H1 (cell line): Measurements from ENCODE around the gene CRYGN. TPM values are rescaled to one million over a fixed set of nuclear protein-coding genes. Genes with fewer than 3 reads are reported as not detected.

Experiments
- CTCF ChIA-PET: fragments of 300-600 bp; sonication (Branson Sonifier 250); formaldehyde crosslinking; loops from one replicate; lab custom pipeline; 2021; ENCODE audit not compliant: partially characterized antibody; lab: Charles Lee
- POLR2A ChIA-PET: fragments of 300-600 bp; sonication (Branson Sonifier 250); formaldehyde crosslinking; loops from one replicate; lab custom pipeline; 2021; ENCODE audit warnings: inconsistent platforms; ENCODE audit not compliant: partially characterized antibody; lab: Charles Lee
- DNase-seq, 2 experiments: peaks; one replicate each; pipeline versions ENCODE4 v3.0.0 to v3.0.0-alpha.2; 2010 to 2022; ENCODE audit warnings: low spot score in 2 of 2, low read depth in 1 of 2, mixed read lengths in 1 of 2
- FAIRE-seq: peaks from 2 replicates; lab custom pipeline; 2011; peaks lifted over from hg19 to GRCh38; lab: Jason Lieb, UNC
- H2AFZ ChIP-seq: 2 replicates; pipeline ENCODE4 v1.8.1; 2012; ENCODE audit warnings: low read length, inconsistent platforms
- H2AK5ac ChIP-seq: 2 replicates; pipeline ENCODE4 v1.6.1; 2013; ENCODE audit warnings: low read depth, low read length
- H2BK120ac ChIP-seq: replicated peaks from 2 replicates; pipeline ENCODE3; 2013; ENCODE audit warnings: low read depth, low read length, inconsistent platforms
- H2BK12ac ChIP-seq: 2 replicates; pipeline ENCODE4 v1.6.1; 2013; ENCODE audit warnings: low read depth, low read length
- H2BK15ac ChIP-seq: 2 replicates; pipeline ENCODE4 v1.6.1; 2013; ENCODE audit warnings: low read length
- H2BK20ac ChIP-seq: 2 replicates; pipeline ENCODE4 v1.6.1; 2013; ENCODE audit warnings: low read length
- H2BK5ac ChIP-seq: 2 replicates; pipeline ENCODE4 v1.6.1; 2013; ENCODE audit warnings: low read depth, low read length
- H3K14ac ChIP-seq: 2 replicates; pipeline ENCODE4 v1.6.1; 2013; ENCODE audit warnings: inconsistent platforms; ENCODE audit not compliant: insufficient read length
- H3K18ac ChIP-seq: 2 replicates; pipeline ENCODE4 v1.6.1; 2013; ENCODE audit warnings: low read length; ENCODE audit errors: extremely low read depth
- H3K23ac ChIP-seq: 2 replicates; pipeline ENCODE4 v1.6.1; 2013; ENCODE audit warnings: inconsistent platforms; ENCODE audit not compliant: insufficient read length
- H3K23me2 ChIP-seq: 2 replicates; pipeline ENCODE4 v1.6.1; 2013; ENCODE audit warnings: low read depth, low read length
- H3K27ac ChIP-seq: 2 replicates; pipeline ENCODE4 v1.6.1; 2011; ENCODE audit warnings: low read depth, low read length, inconsistent platforms
- H3K27me3 ChIP-seq, 4 experiments: replicated peaks in 1 of 4; 1 replicate in 1 of 4; 2 replicates in 3 of 4; pipeline versions ENCODE4 v1.6.1 to v1.8.1; 2011 to 2013; ENCODE audit warnings: low read length in 3 of 4, mild to moderate bottlenecking in 3 of 4, inconsistent platforms in 2 of 4, mixed read lengths in 2 of 4, moderate library complexity in 1 of 4; ENCODE audit not compliant: control insufficient read depth in 3 of 4, insufficient read depth in 3 of 4; ENCODE audit errors: extremely low read depth in 1 of 4
- H3K36me3 ChIP-seq, 4 experiments: 2 replicates each; pipeline versions ENCODE4 v1.6.1 to v1.8.1; 2011 to 2013; ENCODE audit warnings: mild to moderate bottlenecking in 4 of 4, low read length in 3 of 4, moderate library complexity in 2 of 4, control low read depth in 1 of 4, inconsistent platforms in 1 of 4; ENCODE audit not compliant: insufficient read depth in 4 of 4, control insufficient read depth in 2 of 4
- H3K4ac ChIP-seq: replicated peaks from 2 replicates; pipeline ENCODE3; 2013; ENCODE audit warnings: low read length, low read depth, mixed read lengths, inconsistent platforms; ENCODE audit not compliant: insufficient read length
- H3K4me1 ChIP-seq, 4 experiments: replicated peaks in 1 of 4; 1 replicate in 1 of 4; 2 replicates in 3 of 4; pipeline versions ENCODE4 v1.6.1 to v1.8.1; 2011 to 2013; ENCODE audit warnings: low read length in 3 of 4, inconsistent platforms in 2 of 4, mixed read lengths in 1 of 4; ENCODE audit not compliant: insufficient read depth in 4 of 4, control insufficient read depth in 3 of 4
- H3K4me2 ChIP-seq, 2 experiments: 2 replicates each; pipeline versions ENCODE4 v1.6.1 to v1.8.1; 2011 to 2013; ENCODE audit warnings: low read depth in 2 of 2, low read length in 2 of 2, control low read depth in 1 of 2, inconsistent platforms in 1 of 2, mild to moderate bottlenecking in 1 of 2; ENCODE audit not compliant: insufficient read depth in 1 of 2
- H3K4me3 ChIP-seq, 4 experiments: fragments of 200-600, 300-600 bp in 1 of 4; sonication (generic), shearing (Covaris generic), sonication (Bioruptor Twin) in 1 of 4; 2 replicates each; pipeline versions ENCODE4 v1.5.1 to v1.8.1; 2011 to 2016; ENCODE audit warnings: low read length in 4 of 4, low read depth in 3 of 4, control low read depth in 2 of 4, inconsistent platforms in 2 of 4, mild to moderate bottlenecking in 2 of 4, mixed read lengths in 1 of 4, moderate library complexity in 1 of 4; ENCODE audit not compliant: insufficient read depth in 2 of 4; ENCODE audit errors: extremely low read depth in 1 of 4
- H3K56ac ChIP-seq: replicated peaks from 2 replicates; pipeline ENCODE3; 2013; ENCODE audit warnings: low read depth, mild to moderate bottlenecking, mixed read lengths, low read length, inconsistent platforms; ENCODE audit not compliant: insufficient read length
- H3K79me1 ChIP-seq: 2 replicates; pipeline ENCODE4 v1.6.1; 2013; ENCODE audit warnings: low read depth, low read length, control low read depth
- H3K79me2 ChIP-seq, 2 experiments: 2 replicates each; pipeline versions ENCODE4 v1.6.1 to v1.8.1; 2012 to 2013; ENCODE audit warnings: low read length in 2 of 2, mild to moderate bottlenecking in 2 of 2, inconsistent platforms in 1 of 2; ENCODE audit not compliant: insufficient read depth in 2 of 2, control insufficient read depth in 1 of 2
- H3K9ac ChIP-seq, 4 experiments: replicated peaks in 1 of 4; 1 replicate in 1 of 4; 2 replicates in 3 of 4; pipeline versions ENCODE4 v1.6.1 to v1.8.1; 2011 to 2013; ENCODE audit warnings: low read depth in 3 of 4, low read length in 3 of 4, control low read depth in 2 of 4, mild to moderate bottlenecking in 2 of 4, moderate library complexity in 2 of 4, inconsistent platforms in 1 of 4; ENCODE audit errors: extremely low read depth in 1 of 4
- H3K9me3 ChIP-seq, 2 experiments: 2 replicates each; pipeline versions ENCODE4 v1.6.1 to v1.8.1; 2012 to 2013; ENCODE audit warnings: mild to moderate bottlenecking in 2 of 2, moderate library complexity in 2 of 2, control low read depth in 1 of 2, inconsistent platforms in 1 of 2, low read depth in 1 of 2, low read length in 1 of 2, mixed read lengths in 1 of 2; ENCODE audit not compliant: insufficient read depth in 2 of 2
- H4K20me1 ChIP-seq, 2 experiments: replicated peaks in 1 of 2; 2 replicates each; pipeline versions ENCODE3 to v1.8.1; 2011 to 2013; ENCODE audit warnings: inconsistent platforms in 2 of 2, low read length in 2 of 2, mild to moderate bottlenecking in 1 of 2; ENCODE audit not compliant: insufficient read depth in 2 of 2, control insufficient read depth in 1 of 2
- H4K5ac ChIP-seq: 2 replicates; pipeline ENCODE4 v1.6.1; 2013; ENCODE audit warnings: low read length, low read depth, mixed read lengths, inconsistent platforms; ENCODE audit not compliant: insufficient read length
- H4K8ac ChIP-seq: 2 replicates; pipeline ENCODE4 v1.8.0; 2013; ENCODE audit warnings: mild to moderate bottlenecking, moderate library complexity, low read length, inconsistent platforms; ENCODE audit not compliant: insufficient read depth; ENCODE audit errors: extremely low read depth
- H4K91ac ChIP-seq: replicated peaks from 2 replicates; pipeline ENCODE3; 2013; ENCODE audit warnings: low read length, mixed read lengths, inconsistent platforms; ENCODE audit not compliant: insufficient read length
- CTCF ChIP-seq, 3 experiments: IDR thresholded peaks; 1 replicate in 2 of 3; 2 replicates in 1 of 3; pipeline versions ENCODE4 v1.5.1 to v1.6.1; 2011; ENCODE audit warnings: low read length in 3 of 3, mild to moderate bottlenecking in 3 of 3, inconsistent platforms in 2 of 3, low read depth in 1 of 3, moderate library complexity in 1 of 3; ENCODE audit not compliant: insufficient read depth in 1 of 3; ENCODE audit errors: control extremely low read depth in 1 of 3
- ZNF274 ChIP-seq: IDR thresholded peaks from 2 replicates; pipeline ENCODE4 v1.7.0; 2012; ENCODE audit warnings: low read length, borderline replicate concordance; ENCODE audit errors: extremely low read depth
- WGBS, 2 experiments: shearing (Covaris generic) in 1 of 2; methylation state at CpG; one replicate each; pipeline versions ENCODE4 v1.1.6 to v1.1.7; 2013 to 2015; ENCODE audit warnings: low lambda C conversion rate in 2 of 2, mixed read lengths in 2 of 2, inconsistent platforms in 1 of 2, low coverage in 1 of 2, missing lambda C conversion rate in 1 of 2; ENCODE audit not compliant: insufficient replicate concordance in 2 of 2, insufficient coverage in 1 of 2, insufficient read length in 1 of 2; ENCODE audit errors: extremely low coverage in 1 of 2, missing lambda C conversion rate in 1 of 2; 5-methylcytosine and 5-hydroxymethylcytosine counted together
- polyA plus RNA-seq, 7 experiments: library from polyadenylated mRNA; depleted of rRNA in 3 of 7; stranded (reverse) in 5 of 7; unstranded in 2 of 7; fragments of >200 nt in 5 of 7; fragments of 200-250 nt in 2 of 7; gene quantifications; 1 replicate in 5 of 7; 2 replicates in 1 of 7; 4 replicates in 1 of 7; pipeline versions ENCODE4 v1.2.1 to v1.2.3, GENCODE V29; 2011 to 2013; ENCODE audit warnings: missing spikeins in 2 of 7, mixed read lengths in 2 of 7
- total RNA-seq: library from RNA; stranded (reverse); fragmentation: NEBNext Ultra II Directional; extraction: Animal tissue kit (Norgen Biotek cat#: 25700); gene quantifications from 2 replicates; pipeline ENCODE4 v1.2.1, GENCODE V29; 2021

The CRYGN gene
- total and polyA plus RNA-seq, 2 of the 8 experiments (the other 6 are each of a cell fraction or from before 2014, with no cell fraction given) = 0.98 to 1.6 TPM

DNA sequence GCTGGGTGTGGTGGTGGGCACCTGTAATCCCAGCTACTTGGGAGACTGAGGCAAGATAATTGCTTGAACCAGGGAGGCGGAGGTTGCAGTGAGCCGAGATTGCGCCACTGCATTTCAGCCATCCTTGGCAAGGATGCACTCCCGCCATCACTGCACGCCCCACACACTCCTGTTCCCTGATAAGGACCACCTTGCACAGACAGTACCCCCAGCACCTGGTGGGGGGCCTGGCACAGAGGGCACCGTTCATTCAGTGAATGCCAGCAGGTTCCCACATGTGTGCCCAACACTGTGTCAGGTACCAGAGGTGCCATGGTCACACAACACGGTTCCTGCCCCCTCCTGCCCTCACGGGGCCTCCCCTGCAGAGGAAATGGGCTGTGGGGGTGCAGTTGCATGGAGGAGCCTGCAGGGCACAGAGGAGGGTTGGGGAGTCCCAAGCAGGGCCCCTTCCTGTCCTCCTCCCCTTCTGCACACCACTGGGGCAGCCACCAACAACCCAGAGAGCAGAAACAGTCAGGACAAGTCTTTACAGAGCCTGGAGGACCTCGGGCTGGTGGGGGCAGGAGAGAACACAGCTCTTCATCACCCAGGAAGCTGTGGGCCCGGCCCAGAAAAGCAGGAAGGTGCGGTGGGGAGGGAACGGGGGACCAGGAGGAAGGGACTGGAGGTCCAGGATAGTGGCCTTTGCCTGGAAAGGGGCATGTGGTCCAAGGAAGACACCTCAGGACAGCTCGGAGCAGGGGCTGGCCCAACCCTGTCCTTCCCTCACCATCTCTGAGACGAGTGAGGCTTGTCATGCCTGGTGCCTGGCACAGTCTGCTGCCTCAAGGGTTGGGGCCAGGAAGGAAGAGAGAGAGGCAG is 7.1 kb downstream of the CRYGN start:
- Histone ChIP-seq H3K4me3 (no peak overlapping the region), H3K79me1 (no peaks in the 10 kb centered on the region; the same call in 1 of the 2 replicates), H3K23me2 (no peaks in the 10 kb centered on the region), H3K4ac (no peak overlapping the region), H3K18ac (no peak overlapping the region), H3K4me2 (no peak overlapping the region), H2AK5ac (no peak overlapping the region), H4K91ac (no peak overlapping the region), H4K8ac (no peak overlapping the region), H3K79me2 (no peaks in the 10 kb centered on the region), H3K27ac (no peak overlapping the region), H2AFZ (no peak overlapping the region), H3K9ac (no peak overlapping the region), H4K20me1 (no peaks in the 10 kb centered on the region), H3K56ac (no peak overlapping the region), H2BK120ac (no peak overlapping the region), H2BK5ac (peak overlapping the region; percentile 66; the same call in 1 of the 2 replicates), H3K4me1 (peaks cover 5 to 20% (median 10%) of the 10 kb centered on the region in 4 experiments), H4K5ac (no peak overlapping the region), H3K27me3 (no peaks in the 10 kb centered on the region), H2BK15ac (0 out of 2 replicates have a peak overlapping the region, but pooled peaks have one; percentile 29), H2BK12ac (peak overlapping the region; percentile 60; the same call in 1 of the 2 replicates), H2BK20ac (peak overlapping the region; percentile 6; the same call in 1 of the 2 replicates), H3K36me3 (no peaks in the 10 kb centered on the region), H3K23ac (no peak overlapping the region), H3K9me3 (no peaks in the 10 kb centered on the region)
- WGBS, 2 experiments = 89% methylated on average over 14 of the region's 14 CpGs; no CpG with 5 or more reads in 1 of the 2 experiments
- ChIA-PET CTCF (interaction anchor here (1.0 to 2.6 kb wide), 9 partner anchors 15 to 73 kb away, joined by 3 to 14 read pairs (median 4); no protein-coding TSS in a partner anchor), POLR2A (interaction anchor here (0.6 to 1.2 kb wide), 2 partner anchors 23 to 61 kb away, joined by 3 read pairs; partner anchors contain the start of gene WDR86)
- peak in 1 of 2 experiments; percentile 49 for DNase-seq
- no peak for FAIRE-seq
- TF ChIP-seq ZNF274 (no peak), CTCF (IDR thresholded peaks at IDR 0.05; ENCODE audit: control extremely low read depth in 1 of 3, insufficient read depth in 1 of 3, low read depth in 1 of 3, low read length in 3 of 3) (peak in 2 of 3 experiments; percentile 13 to 35; a peak in 1 of 4 replicates)
- TF ChIP-seq, all 59 proteins: peak for 1
- H3K14ac ChIP-seq = no peak overlapping the region
